GM06990 (cell line): Measurements from ENCODE around the gene PLA2G3.
"Not testable (repeated sequence)": the region's sequence is repeated elsewhere in the genome, so short reads cannot be mapped to it uniquely, and the experiment has no call there.

Experiments used
- DNase-seq: peaks from one replicate; pipeline ENCODE4 v3.0.0-alpha.2; 2011; ENCODE audit not compliant: insufficient read length; ENCODE audit errors: extremely low read depth
- H3K27me3 ChIP-seq: replicated peaks from 2 replicates; pipeline ENCODE4 v1.6.0; 2011; ENCODE audit warnings: low read length; ENCODE audit not compliant: control insufficient read depth, insufficient read depth
- H3K36me3 ChIP-seq: 2 replicates; pipeline ENCODE4 v1.5.1; 2011; ENCODE audit warnings: low read length; ENCODE audit not compliant: control insufficient read depth, insufficient read depth
- H3K4me3 ChIP-seq: replicated peaks from 2 replicates; pipeline ENCODE4 v1.5.1; 2011; ENCODE audit warnings: low read depth, mild to moderate bottlenecking, control low read depth, low read length
- TF ChIP-seq, protein P1 (sequence below): IDR thresholded peaks from 2 replicates; pipeline ENCODE4 v1.5.1; 2011; ENCODE audit warnings: low read length, control low read depth, mild to moderate bottlenecking, inconsistent platforms; ENCODE audit not compliant: insufficient read depth, poor library complexity, severe bottlenecking

The PLA2G3 gene

DNA sequence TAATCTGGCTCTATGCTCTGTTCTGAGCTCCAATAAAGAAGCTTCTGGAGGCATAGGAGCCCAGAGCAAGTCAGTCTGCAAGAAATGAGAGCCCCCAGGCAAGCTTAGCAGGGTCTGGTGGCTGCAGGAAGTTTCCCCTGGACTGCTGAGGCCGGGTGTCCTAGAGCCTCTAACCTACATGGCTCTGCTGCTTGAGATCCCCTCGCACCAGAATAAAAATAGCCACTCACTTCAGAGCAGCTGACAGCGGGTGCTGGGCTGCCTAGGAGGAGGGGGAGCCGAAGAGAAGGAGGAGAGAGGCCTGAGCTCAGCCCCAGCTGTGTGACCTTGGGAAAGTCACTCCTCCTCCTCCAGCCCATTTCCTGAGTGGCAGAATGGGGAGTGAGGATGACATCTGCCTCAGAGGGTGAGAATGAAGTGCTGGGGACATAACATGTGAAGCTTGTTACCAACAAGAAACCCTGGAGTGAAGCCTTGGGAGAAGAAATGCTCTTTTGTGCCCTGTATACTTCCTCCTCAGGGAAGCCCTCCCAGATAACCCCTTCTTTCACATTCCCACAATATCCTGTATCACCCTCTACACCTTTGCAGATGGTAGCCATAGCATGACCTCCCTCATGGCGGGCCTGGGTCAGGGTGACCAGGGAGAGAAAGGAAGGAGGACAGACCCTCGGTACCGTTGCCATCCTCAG, 21.1 kb downstream of the PLA2G3 start:
- TF ChIP-seq, protein P1, sequence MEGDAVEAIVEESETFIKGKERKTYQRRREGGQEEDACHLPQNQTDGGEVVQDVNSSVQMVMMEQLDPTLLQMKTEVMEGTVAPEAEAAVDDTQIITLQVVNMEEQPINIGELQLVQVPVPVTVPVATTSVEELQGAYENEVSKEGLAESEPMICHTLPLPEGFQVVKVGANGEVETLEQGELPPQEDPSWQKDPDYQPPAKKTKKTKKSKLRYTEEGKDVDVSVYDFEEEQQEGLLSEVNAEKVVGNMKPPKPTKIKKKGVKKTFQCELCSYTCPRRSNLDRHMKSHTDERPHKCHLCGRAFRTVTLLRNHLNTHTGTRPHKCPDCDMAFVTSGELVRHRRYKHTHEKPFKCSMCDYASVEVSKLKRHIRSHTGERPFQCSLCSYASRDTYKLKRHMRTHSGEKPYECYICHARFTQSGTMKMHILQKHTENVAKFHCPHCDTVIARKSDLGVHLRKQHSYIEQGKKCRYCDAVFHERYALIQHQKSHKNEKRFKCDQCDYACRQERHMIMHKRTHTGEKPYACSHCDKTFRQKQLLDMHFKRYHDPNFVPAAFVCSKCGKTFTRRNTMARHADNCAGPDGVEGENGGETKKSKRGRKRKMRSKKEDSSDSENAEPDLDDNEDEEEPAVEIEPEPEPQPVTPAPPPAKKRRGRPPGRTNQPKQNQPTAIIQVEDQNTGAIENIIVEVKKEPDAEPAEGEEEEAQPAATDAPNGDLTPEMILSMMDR = no peak
- Histone ChIP-seq H3K36me3 (no peaks in the 10 kb centered on the region), H3K4me3 (no peak overlapping the region), H3K27me3 (peaks cover 1% of the 10 kb centered on the region; the same call in 1 of the 2 replicates)
- DNase-seq = no peak

DNA sequence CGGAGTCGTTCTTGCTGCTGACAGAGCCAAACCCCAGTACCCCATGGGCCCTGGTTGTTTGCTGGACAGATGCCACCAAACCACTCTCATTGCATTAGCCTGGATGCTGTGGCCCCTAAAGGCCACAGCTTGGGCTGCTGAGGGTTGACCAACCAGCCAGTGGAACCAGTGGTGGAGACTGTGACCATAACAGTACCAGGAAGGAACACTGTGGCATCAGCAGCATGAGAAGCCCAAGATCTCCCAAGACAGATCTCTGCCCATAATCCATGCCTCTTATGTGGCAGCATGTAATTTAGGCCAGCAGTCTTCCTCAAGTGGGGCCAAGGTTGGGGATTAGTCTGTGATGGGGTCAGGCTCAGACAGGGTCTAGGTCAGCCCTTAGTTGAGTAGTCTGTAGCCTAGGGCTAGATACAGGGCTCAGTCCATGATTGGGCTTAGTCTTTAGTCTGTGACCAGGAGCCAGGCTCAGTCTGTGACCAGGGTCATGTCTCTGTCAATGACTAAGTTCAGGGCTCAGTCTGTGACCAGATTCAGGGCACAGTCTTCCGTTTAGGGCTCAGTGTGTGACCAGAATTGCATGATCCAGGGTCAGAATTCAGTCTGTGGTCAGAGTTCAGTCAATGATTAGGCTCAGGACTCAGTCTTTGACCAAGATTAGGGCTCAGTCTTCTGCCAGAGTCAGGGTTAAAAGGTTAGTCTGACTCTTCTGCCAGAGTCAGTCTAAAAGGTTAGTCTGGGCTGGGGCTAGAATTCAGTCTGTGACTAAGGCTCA, 22.1 kb downstream of the PLA2G3 start:
- TF ChIP-seq, protein P1 = no peak
- DNase-seq = no peak
- Histone ChIP-seq H3K27me3 (peaks cover 1% of the 10 kb centered on the region; the same call in 1 of the 2 replicates), H3K4me3 (no peak overlapping the region), H3K36me3 (no peaks in the 10 kb centered on the region)

DNA sequence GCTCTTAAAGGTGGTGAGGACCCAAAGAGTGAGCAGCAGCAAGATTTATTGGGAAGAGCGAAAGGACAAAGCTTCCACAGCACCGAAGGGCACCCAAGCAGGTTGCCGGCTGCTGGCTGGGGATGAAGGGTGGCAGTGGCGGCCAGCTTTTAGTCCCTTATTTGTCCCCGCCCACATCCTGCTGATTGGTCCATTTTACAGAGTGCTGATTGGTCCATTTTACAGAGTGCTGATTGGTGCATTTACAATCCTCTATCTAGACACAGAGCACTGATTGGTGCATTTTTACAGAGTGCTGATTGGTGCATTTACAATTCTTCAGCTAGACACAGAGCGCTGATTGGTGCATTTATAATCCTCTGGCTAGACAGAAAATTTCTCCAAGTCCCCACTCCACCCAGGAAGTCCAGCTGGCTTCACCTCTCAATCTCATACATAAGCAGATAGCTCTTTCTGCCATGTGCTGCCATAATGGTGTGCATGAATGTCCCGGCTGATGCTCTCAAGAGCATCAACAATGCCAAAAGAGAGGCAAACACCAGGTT, 27.7 kb downstream of the PLA2G3 start:
- H3K27me3 ChIP-seq, DNase-seq, H3K36me3 ChIP-seq, H3K4me3 ChIP-seq: not testable (repeated sequence)

DNA sequence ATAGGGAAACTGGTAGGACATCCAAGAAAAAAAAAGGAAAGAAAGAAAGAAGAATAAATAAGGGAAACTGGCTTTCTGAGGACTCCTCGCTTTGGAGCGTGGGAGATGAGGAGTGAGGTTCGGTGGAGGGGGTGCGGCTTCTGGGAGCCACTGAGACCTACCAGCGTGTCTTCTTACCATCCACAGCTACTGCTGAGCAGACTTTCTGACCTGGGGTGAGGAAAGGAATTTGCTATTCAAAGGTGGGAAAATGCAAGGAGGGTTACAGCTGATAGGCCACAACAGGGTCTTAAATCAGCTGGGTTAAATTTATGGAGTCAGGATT, 32.5 kb downstream of the PLA2G3 start:
- H3K36me3 ChIP-seq = no peaks in the 10 kb centered on the region
- peak overlapping the region; percentile 69 for H3K4me3 ChIP-seq
- TF ChIP-seq, protein P1 = no peak

DNA sequence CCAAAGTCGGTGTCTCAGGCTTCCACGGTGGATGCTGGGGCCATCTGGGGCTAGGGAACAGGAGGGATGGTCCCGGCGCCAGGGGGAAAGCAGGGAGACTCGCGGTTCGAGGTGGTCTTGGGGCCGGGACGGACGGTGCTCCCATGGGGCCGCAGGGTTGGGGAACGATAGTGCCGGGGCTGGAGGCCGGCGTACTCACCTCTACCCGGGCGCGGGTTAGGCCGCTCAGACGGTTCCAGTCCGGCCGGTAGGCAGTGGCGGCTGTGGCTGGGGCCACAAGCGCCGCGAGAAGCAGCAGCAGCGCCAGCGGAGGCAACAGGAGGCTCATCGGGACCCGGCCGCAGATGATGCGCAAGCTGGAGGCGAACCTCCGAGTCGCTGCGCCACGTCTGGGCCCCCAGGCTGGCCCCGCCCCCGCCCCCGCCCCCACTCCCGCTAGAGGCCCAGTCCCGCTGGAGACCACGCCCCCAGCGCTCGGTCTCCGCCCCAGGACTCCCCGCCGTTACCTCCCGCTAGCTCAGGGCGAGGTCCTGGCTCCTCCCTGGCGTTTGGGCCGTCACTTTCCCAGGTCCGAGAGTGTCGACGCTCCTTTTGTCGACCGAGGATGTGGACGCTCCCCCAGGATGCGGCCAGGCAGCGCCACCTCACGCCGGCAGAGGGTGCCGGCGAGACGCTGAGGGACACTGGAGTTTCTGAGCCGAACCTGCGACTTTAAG, 33.0 kb downstream of the PLA2G3 start, which contains the start of gene SELENOM:
Gene SELENOM, minus strand, starts transcription at position 391 of the 716 bp plus-strand sequence. Its CDS starts 63 bp downstream, at position 328.
- Histone ChIP-seq H3K4me3 (peak within 1 kb of the TSS; percentile 69), H3K27me3 (no peaks in the 10 kb centered on the region), H3K36me3 (no peaks in the 10 kb centered on the region)
- TF ChIP-seq, protein P1 = peak; percentile 94
- DNase-seq = peak; percentile 86

More for the DNA sequence above, 32.5 kb downstream of the PLA2G3 start:
- DNase-seq = no peak
- no peaks in the 10 kb centered on the region for H3K27me3 ChIP-seq

DNA sequence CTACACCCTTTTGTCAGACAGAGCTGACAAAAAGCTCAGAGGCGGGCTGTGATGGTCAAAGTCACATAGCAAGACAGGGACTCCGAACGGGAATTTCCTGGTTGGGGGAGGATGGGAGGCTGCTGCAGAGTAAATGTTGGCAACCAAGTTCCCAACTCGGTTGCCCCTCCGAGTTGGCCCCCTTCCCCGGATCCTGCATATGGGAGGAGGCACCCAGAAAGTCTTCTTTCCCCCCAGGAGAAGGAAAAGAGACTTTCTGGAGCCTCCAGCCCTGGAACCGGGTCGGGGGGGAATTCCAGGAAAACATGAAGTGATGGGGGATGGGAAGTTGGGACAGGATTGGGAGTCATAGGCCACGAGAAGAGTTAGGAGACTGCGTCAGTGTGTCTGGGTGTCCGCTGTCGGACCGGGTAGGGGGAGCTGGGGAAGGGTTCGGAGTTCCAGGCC, 33.6 kb downstream of the PLA2G3 start:
- DNase-seq = no peak
- TF ChIP-seq, protein P1 = no peak
- Histone ChIP-seq H3K36me3 (no peaks in the 10 kb centered on the region), H3K4me3 (peak overlapping the region; percentile 69), H3K27me3 (no peaks in the 10 kb centered on the region)
